Transverse colon (tissue), 4 donors: ENCODE measurements around the gene DRD2.

Experiments
- CTCF ChIP-seq, 5 experiments: fragments of 200-600 bp in 3 of 5; fragments of 450-650 bp in 2 of 5; sonication (generic) in 3 of 5; IDR thresholded peaks; 1 replicate in 2 of 5; 2 replicates in 3 of 5; pipeline ENCODE4 v1.5.1; 2016 to 2017; ENCODE audit warnings: antibody characterized with exemption in 5 of 5, inconsistent platforms in 3 of 5, mild to moderate bottlenecking in 2 of 5, moderate library complexity in 1 of 5
- EP300 ChIP-seq: sonication (generic); formaldehyde crosslinking; IDR thresholded peaks from one replicate; pipeline ENCODE4 v1.6.1; 2017; ENCODE audit warnings: antibody characterized with exemption, low read depth
- POLR2A ChIP-seq: fragments of 450-650 bp; IDR thresholded peaks from one replicate; pipeline ENCODE4 v1.6.1; 2016; ENCODE audit warnings: antibody characterized with exemption, mild to moderate bottlenecking, moderate library complexity
- POLR2AphosphoS5 ChIP-seq, 3 donors: sonication (generic); formaldehyde crosslinking; IDR thresholded peaks; one replicate each; pipeline ENCODE4 v1.6.1; 2016; ENCODE audit warnings: antibody characterized with exemption in 3 of 3

- TF ChIP-seq CTCF (IDR thresholded peaks at IDR 0.05), result no peak
- no peak for TF ChIP-seq POLR2A
- TF ChIP-seq POLR2AphosphoS5 (IDR thresholded peaks at IDR 0.05), result no peak
- no peak for TF ChIP-seq EP300
Measured at GRCh38 chr11:113369411-113369810, 105.8 kb downstream of the DRD2 start.
